Glutamatergic neuron (in vitro differentiated cells): ENCODE data around the gene C5orf46. TPM values are rescaled to one million over a fixed set of nuclear protein-coding genes. Genes with fewer than 3 reads are reported as not detected.

Source experiments
- DNase-seq: peaks from one replicate; pipeline ENCODE4 v3.0.0; 2022
- H3K27ac Mint-ChIP-seq: one replicate; pipeline ENCODE4 v1.8.0; 2020; ENCODE audit warnings: mild to moderate bottlenecking, mixed read lengths, inconsistent platforms; ENCODE audit not compliant: unreplicated experiment
- H3K27me3 Mint-ChIP-seq: one replicate; pipeline ENCODE4 v1.8.0; 2020; ENCODE audit warnings: mild to moderate bottlenecking, moderate library complexity, mixed read lengths, inconsistent platforms; ENCODE audit not compliant: unreplicated experiment
- H3K36me3 Mint-ChIP-seq: one replicate; pipeline ENCODE4 v1.8.0; 2020; ENCODE audit warnings: mild to moderate bottlenecking, mixed read lengths, inconsistent platforms; ENCODE audit not compliant: unreplicated experiment
- H3K4me1 Mint-ChIP-seq: one replicate; pipeline ENCODE4 v1.8.0; 2020; ENCODE audit warnings: mild to moderate bottlenecking, low read depth, mixed read lengths, inconsistent platforms; ENCODE audit not compliant: unreplicated experiment
- H3K4me3 Mint-ChIP-seq: one replicate; pipeline ENCODE4 v1.8.0; 2020; ENCODE audit warnings: mild to moderate bottlenecking, mixed read lengths, inconsistent platforms; ENCODE audit not compliant: unreplicated experiment
- H3K9me3 Mint-ChIP-seq: one replicate; pipeline ENCODE4 v1.8.0; 2020; ENCODE audit warnings: mild to moderate bottlenecking, moderate library complexity, mixed read lengths, inconsistent platforms; ENCODE audit not compliant: unreplicated experiment
- total RNA-seq: library from RNA; stranded (reverse); fragmentation: NEBNext Ultra II Directional; extraction: Animal tissue kit (Norgen Biotek cat#: 25700); gene quantifications from one replicate; pipeline ENCODE4 v1.2.1, GENCODE V29; 2021; ENCODE audit not compliant: unreplicated experiment
- TF ChIP-seq, protein P1 (sequence below): fragments of 200-600 bp; sonication (generic); IDR thresholded peaks from one replicate; pipeline ENCODE4 v1.5.0; 2021; ENCODE audit not compliant: partially characterized antibody, unreplicated experiment

The C5orf46 gene
- total RNA-seq, 1 donor from 2014 or later, result not detected

DNA sequence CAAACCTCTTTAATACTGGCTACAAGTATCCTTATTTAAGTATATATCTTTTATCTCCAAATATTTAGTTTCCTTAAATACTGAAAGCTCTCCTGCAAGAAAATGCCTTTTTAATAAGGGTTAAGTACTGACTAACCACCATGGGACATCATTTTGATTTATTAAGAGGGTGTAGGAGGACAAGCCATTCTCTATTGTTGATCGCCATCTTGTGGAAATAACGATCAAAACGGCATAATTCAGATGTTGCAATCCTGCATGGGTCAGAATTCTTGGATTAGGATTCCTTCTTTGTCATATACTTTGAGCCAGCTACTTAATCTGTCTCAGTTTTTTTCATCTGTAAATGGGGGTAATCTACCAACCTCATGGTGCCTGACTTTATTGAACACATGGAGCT lies 28.7 kb upstream of the C5orf46 start:
- H3K4me1 Mint-ChIP-seq, result no peaks in the 10 kb centered on the region
- H3K27ac Mint-ChIP-seq, result no peak overlapping the region
- peaks cover 1% of the 10 kb centered on the region for H3K9me3 Mint-ChIP-seq
- TF ChIP-seq, protein P1, sequence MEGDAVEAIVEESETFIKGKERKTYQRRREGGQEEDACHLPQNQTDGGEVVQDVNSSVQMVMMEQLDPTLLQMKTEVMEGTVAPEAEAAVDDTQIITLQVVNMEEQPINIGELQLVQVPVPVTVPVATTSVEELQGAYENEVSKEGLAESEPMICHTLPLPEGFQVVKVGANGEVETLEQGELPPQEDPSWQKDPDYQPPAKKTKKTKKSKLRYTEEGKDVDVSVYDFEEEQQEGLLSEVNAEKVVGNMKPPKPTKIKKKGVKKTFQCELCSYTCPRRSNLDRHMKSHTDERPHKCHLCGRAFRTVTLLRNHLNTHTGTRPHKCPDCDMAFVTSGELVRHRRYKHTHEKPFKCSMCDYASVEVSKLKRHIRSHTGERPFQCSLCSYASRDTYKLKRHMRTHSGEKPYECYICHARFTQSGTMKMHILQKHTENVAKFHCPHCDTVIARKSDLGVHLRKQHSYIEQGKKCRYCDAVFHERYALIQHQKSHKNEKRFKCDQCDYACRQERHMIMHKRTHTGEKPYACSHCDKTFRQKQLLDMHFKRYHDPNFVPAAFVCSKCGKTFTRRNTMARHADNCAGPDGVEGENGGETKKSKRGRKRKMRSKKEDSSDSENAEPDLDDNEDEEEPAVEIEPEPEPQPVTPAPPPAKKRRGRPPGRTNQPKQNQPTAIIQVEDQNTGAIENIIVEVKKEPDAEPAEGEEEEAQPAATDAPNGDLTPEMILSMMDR, result no peak
- no peak for DNase-seq
- H3K4me3 Mint-ChIP-seq, result no peak overlapping the region
- no peaks in the 10 kb centered on the region for H3K36me3 Mint-ChIP-seq
- peaks cover 2% of the 10 kb centered on the region for H3K27me3 Mint-ChIP-seq

DNA sequence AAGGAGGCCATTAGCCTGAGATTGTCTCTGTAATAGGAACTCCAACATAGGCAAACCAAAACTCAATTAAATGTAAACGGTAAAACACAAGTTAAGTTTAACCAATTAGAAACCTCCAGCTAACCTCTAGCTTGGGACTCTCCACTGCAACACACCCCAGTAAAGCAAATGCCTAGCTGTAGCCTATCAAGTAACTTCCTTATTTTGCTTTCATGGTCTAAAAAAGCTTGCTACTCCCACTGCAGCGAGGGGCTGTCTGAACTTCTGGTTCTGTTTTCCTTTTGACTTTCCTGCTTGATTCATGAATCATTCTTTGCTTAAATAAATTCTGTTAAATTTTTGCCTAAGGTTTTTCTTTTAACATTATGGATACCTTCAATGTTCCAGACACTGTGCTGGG lies 24.4 kb upstream of the C5orf46 start:
- H3K4me3 Mint-ChIP-seq, result no peak overlapping the region
- no peak for DNase-seq
- H3K27ac Mint-ChIP-seq, result no peak overlapping the region
- TF ChIP-seq, protein P1, result no peak
- H3K36me3 Mint-ChIP-seq, result no peaks in the 10 kb centered on the region
- H3K4me1 Mint-ChIP-seq, result no peaks in the 10 kb centered on the region
- H3K27me3 Mint-ChIP-seq, result no peaks in the 10 kb centered on the region
- peaks cover 1% of the 10 kb centered on the region for H3K9me3 Mint-ChIP-seq

DNA sequence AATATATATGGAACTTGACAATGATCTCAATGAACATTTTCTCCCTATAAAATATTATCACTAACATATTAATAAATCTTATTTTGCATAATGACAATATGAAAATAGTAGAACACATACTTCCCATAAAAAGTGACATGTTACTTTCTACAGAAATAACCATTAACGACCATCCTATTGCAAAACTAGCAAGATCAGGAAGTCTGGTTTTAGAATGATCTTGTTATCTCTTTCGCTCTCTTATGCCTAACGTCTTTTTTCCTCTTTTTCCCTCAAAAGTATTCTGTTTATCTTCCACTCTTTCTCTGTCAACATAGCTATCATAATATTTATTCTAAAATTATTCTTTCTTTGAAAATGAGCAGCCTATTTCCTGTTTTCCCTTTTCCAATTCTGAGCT lies 21.6 kb upstream of the C5orf46 start:
- no peak overlapping the region for H3K27ac Mint-ChIP-seq
- no peak for DNase-seq
- TF ChIP-seq, protein P1, result no peak
- H3K4me3 Mint-ChIP-seq, result no peak overlapping the region
- H3K36me3 Mint-ChIP-seq, result no peaks in the 10 kb centered on the region
- peaks cover 1% of the 10 kb centered on the region for H3K9me3 Mint-ChIP-seq
- H3K27me3 Mint-ChIP-seq, result no peaks in the 10 kb centered on the region
- H3K4me1 Mint-ChIP-seq, result no peaks in the 10 kb centered on the region

DNA sequence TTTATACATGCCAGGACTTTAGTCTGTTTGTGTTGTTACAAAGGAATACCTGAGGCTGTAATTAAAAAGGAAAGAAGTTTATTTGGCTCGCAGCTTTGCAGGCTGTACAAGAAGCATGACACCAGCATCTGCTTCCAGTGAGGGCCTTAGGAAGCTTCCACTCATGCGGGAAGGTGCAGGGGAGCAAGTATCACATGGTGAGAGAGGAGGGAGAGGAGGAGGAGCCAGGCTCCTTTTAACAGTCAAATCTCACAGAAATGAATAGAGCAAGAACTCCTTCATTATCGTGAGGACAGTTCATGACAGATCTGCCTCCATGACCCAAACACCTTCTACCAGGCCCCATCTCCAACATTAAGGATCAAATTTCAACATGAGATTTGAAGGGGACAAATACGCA lies 18.7 kb upstream of the C5orf46 start:
- H3K4me1 Mint-ChIP-seq, result no peaks in the 10 kb centered on the region
- no peaks in the 10 kb centered on the region for H3K9me3 Mint-ChIP-seq

DNA sequence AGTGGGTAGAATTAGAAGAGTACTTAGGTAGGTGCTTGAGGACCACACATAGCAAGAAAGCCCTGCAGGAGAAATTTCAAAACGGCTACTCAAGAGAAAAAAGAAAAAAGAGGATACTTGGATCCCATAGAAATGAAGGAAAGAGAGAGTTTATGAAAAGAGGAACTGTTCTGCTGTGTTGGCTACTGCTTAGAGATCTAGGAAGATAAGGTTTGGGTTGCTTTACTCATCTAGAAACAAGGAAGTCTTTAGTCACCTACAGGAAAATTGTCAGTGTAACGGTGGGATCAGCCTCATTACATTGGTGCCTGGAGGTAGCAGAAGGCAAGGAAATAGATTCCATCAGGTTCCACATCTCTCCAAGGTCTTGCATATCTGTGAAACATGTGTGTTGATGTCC lies 14.8 kb upstream of the C5orf46 start:
- no peaks in the 10 kb centered on the region for H3K27me3 Mint-ChIP-seq
- no peaks in the 10 kb centered on the region for H3K4me1 Mint-ChIP-seq
- DNase-seq, result no peak
- no peaks in the 10 kb centered on the region for H3K36me3 Mint-ChIP-seq
- TF ChIP-seq, protein P1, result no peak
- no peak overlapping the region for H3K27ac Mint-ChIP-seq
- no peak overlapping the region for H3K4me3 Mint-ChIP-seq
- no peaks in the 10 kb centered on the region for H3K9me3 Mint-ChIP-seq

More for the DNA sequence above, 18.7 kb upstream of the C5orf46 start:
- H3K27ac Mint-ChIP-seq, result no peak overlapping the region
- no peak overlapping the region for H3K4me3 Mint-ChIP-seq
- TF ChIP-seq, protein P1, result no peak
- no peak for DNase-seq
- no peaks in the 10 kb centered on the region for H3K27me3 Mint-ChIP-seq
- no peaks in the 10 kb centered on the region for H3K36me3 Mint-ChIP-seq
